Glutamatergic neuron (in vitro differentiated cells): ENCODE data around the gene UBE2G2. TPM values are rescaled to one million over a fixed set of nuclear protein-coding genes. Genes with fewer than 3 reads are reported as not detected.

Source experiments
- DNase-seq: peaks from one replicate; pipeline ENCODE4 v3.0.0; 2022
- H3K27ac Mint-ChIP-seq: one replicate; pipeline ENCODE4 v1.8.0; 2020; ENCODE audit warnings: mild to moderate bottlenecking, mixed read lengths, inconsistent platforms; ENCODE audit not compliant: unreplicated experiment
- H3K27me3 Mint-ChIP-seq: one replicate; pipeline ENCODE4 v1.8.0; 2020; ENCODE audit warnings: mild to moderate bottlenecking, moderate library complexity, mixed read lengths, inconsistent platforms; ENCODE audit not compliant: unreplicated experiment
- H3K36me3 Mint-ChIP-seq: one replicate; pipeline ENCODE4 v1.8.0; 2020; ENCODE audit warnings: mild to moderate bottlenecking, mixed read lengths, inconsistent platforms; ENCODE audit not compliant: unreplicated experiment
- H3K4me1 Mint-ChIP-seq: one replicate; pipeline ENCODE4 v1.8.0; 2020; ENCODE audit warnings: mild to moderate bottlenecking, low read depth, mixed read lengths, inconsistent platforms; ENCODE audit not compliant: unreplicated experiment
- H3K4me3 Mint-ChIP-seq: one replicate; pipeline ENCODE4 v1.8.0; 2020; ENCODE audit warnings: mild to moderate bottlenecking, mixed read lengths, inconsistent platforms; ENCODE audit not compliant: unreplicated experiment
- H3K9me3 Mint-ChIP-seq: one replicate; pipeline ENCODE4 v1.8.0; 2020; ENCODE audit warnings: mild to moderate bottlenecking, moderate library complexity, mixed read lengths, inconsistent platforms; ENCODE audit not compliant: unreplicated experiment
- CTCF ChIP-seq: fragments of 200-600 bp; sonication (generic); IDR thresholded peaks from one replicate; pipeline ENCODE4 v1.5.0; 2021; ENCODE audit not compliant: partially characterized antibody, unreplicated experiment
- total RNA-seq: library from RNA; stranded (reverse); fragmentation: NEBNext Ultra II Directional; extraction: Animal tissue kit (Norgen Biotek cat#: 25700); gene quantifications from one replicate; pipeline ENCODE4 v1.2.1, GENCODE V29; 2021; ENCODE audit not compliant: unreplicated experiment

The UBE2G2 gene
- total RNA-seq, 1 donor from 2014 or later: 77.7 TPM

GRCh38 chr21:44802396-44803153, 955 bp upstream of the UBE2G2 start:
- no peaks in the 10 kb centered on the region for H3K36me3 Mint-ChIP-seq
- peaks cover 10% of the 10 kb centered on the region for H3K9me3 Mint-ChIP-seq
- H3K4me3 Mint-ChIP-seq: peak overlapping the region; percentile 89
- DNase-seq: no peak
- H3K4me1 Mint-ChIP-seq: peaks cover 26% of the 10 kb centered on the region
- no peak for TF ChIP-seq CTCF
- H3K27ac Mint-ChIP-seq: peak overlapping the region; percentile 76
- H3K27me3 Mint-ChIP-seq: peaks cover 6% of the 10 kb centered on the region

- no peak for DNase-seq
- no peak for TF ChIP-seq CTCF
- peak overlapping the region; percentile 92 for H3K27ac Mint-ChIP-seq
- H3K4me3 Mint-ChIP-seq: peak overlapping the region; percentile 95
- peaks cover 9% of the 10 kb centered on the region for H3K27me3 Mint-ChIP-seq
- peaks cover 5% of the 10 kb centered on the region for H3K36me3 Mint-ChIP-seq
- H3K4me1 Mint-ChIP-seq: peaks cover 31% of the 10 kb centered on the region
- H3K9me3 Mint-ChIP-seq: peaks cover 10% of the 10 kb centered on the region
Measured at GRCh38 chr21:44800971-44801467, 601 bp downstream of the UBE2G2 start.

DNA sequence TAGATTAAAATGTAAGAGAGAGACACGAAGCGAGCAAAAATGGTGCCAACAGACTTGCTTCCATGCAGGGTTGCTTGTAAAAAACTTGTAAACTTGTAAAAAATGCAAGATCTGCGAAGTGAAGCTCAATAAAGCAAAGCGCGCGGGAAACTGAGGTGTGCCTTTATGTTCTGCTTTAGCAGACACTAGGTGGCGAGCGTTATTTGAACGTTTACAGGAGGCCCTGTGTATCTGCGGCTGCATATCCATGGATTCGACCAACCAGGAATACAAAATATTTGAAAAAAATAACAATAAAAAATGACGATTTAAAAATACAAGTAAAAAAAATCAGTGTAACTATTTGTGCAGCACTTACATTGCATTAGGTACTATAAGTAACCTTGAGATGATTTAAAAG, 1.5 kb downstream of the UBE2G2 start:
- H3K4me1 Mint-ChIP-seq: peaks cover 30% of the 10 kb centered on the region
- H3K27me3 Mint-ChIP-seq: peaks cover 11% of the 10 kb centered on the region
- H3K36me3 Mint-ChIP-seq: peaks cover 5% of the 10 kb centered on the region
- no peak overlapping the region for H3K27ac Mint-ChIP-seq
- no peak for TF ChIP-seq CTCF
- H3K4me3 Mint-ChIP-seq: peak overlapping the region; percentile 95
- peaks cover 10% of the 10 kb centered on the region for H3K9me3 Mint-ChIP-seq
- no peak for DNase-seq

- H3K36me3 Mint-ChIP-seq: peaks cover 5% of the 10 kb centered on the region
- H3K27me3 Mint-ChIP-seq: peaks cover 11% of the 10 kb centered on the region
- peaks cover 27% of the 10 kb centered on the region for H3K4me1 Mint-ChIP-seq
- peak overlapping the region; percentile 95 for H3K4me3 Mint-ChIP-seq
- peaks cover 10% of the 10 kb centered on the region for H3K9me3 Mint-ChIP-seq
- DNase-seq: no peak
- H3K27ac Mint-ChIP-seq: no peak overlapping the region
- TF ChIP-seq CTCF: no peak
Measured at GRCh38 chr21:44799646-44800045, 2.0 kb downstream of the UBE2G2 start.

GRCh38 chr21:44797775-44798174, 3.8 kb downstream of the UBE2G2 start:
- TF ChIP-seq CTCF: no peak
- Mint-ChIP-seq H3K27me3 (peaks cover 6% of the 10 kb centered on the region), H3K36me3 (peaks cover 5% of the 10 kb centered on the region), H3K4me1 (peaks cover 23% of the 10 kb centered on the region), H3K4me3 (no peak overlapping the region), H3K27ac (no peak overlapping the region), H3K9me3 (peaks cover 7% of the 10 kb centered on the region)
- DNase-seq: no peak
